Endothelial cell of umbilical vein (primary cell): ENCODE data around the gene CCL11. TPM values are rescaled to one million over a fixed set of nuclear protein-coding genes. Genes with fewer than 3 reads are reported as not detected.

ENCODE experiments used
- BruUV-seq: library from RNA; stranded (reverse); fragments of 400-500 nt; replicated peaks from 2 replicates; lab custom pipeline; 2021; lab: Mats Ljungman, UMichigan
- CTCF ChIA-PET: fragments of 300-600, 350-600 bp; sonication (Branson Sonifier 250); formaldehyde crosslinking; loops from one replicate; lab custom pipeline; 2021; ENCODE audit warnings: antibody characterized with exemption, inconsistent platforms; lab: Charles Lee
- POLR2A ChIA-PET: fragments of 300-600, 350-600 bp; sonication (Branson Sonifier 250); formaldehyde crosslinking; loops from one replicate; lab custom pipeline; 2021; ENCODE audit warnings: antibody characterized with exemption, inconsistent platforms; lab: Charles Lee
- DNase-seq: peaks from one replicate; pipeline ENCODE4 v3.0.0-alpha.2; 2011; ENCODE audit warnings: low read depth, low spot score
- FAIRE-seq: peaks from 2 replicates; lab custom pipeline; 2011; peaks lifted over from hg19 to GRCh38; lab: Jason Lieb, UNC
- H2AFZ ChIP-seq: 2 replicates; pipeline ENCODE4 v1.6.0; 2012; ENCODE audit warnings: low read depth, low read length, control low read depth, inconsistent platforms
- H3K27ac ChIP-seq: 2 replicates; pipeline ENCODE4 v1.5.1; 2011; ENCODE audit warnings: low read depth, mild to moderate bottlenecking, control low read depth, low read length, moderate library complexity; ENCODE audit not compliant: insufficient read depth
- H3K27me3 ChIP-seq, 2 experiments: 2 replicates each; pipeline versions ENCODE4 v1.6.0 to v1.6.1; 2011; ENCODE audit warnings: low read length in 2 of 2, mixed read lengths in 1 of 2; ENCODE audit not compliant: control insufficient read depth in 2 of 2, insufficient read depth in 2 of 2
- H3K36me3 ChIP-seq, 2 experiments: 2 replicates in 1 of 2; 3 replicates in 1 of 2; pipeline ENCODE4 v1.5.1; 2011; ENCODE audit warnings: low read length in 2 of 2, mild to moderate bottlenecking in 1 of 2, moderate library complexity in 1 of 2; ENCODE audit not compliant: control insufficient read depth in 2 of 2, insufficient read depth in 2 of 2; ENCODE audit errors: extremely low read depth in 1 of 2
- H3K4me1 ChIP-seq: 3 replicates; pipeline ENCODE4 v1.5.1; 2011; ENCODE audit warnings: mild to moderate bottlenecking, low read length; ENCODE audit not compliant: control insufficient read depth, insufficient read depth; ENCODE audit errors: extremely low read depth
- H3K4me2 ChIP-seq: 2 replicates; pipeline ENCODE4 v1.6.1; 2011; ENCODE audit warnings: low read length, control low read depth, mixed read lengths; ENCODE audit not compliant: insufficient read depth
- H3K4me3 ChIP-seq, 3 experiments: fragments of 200-600 bp in 1 of 3; sonication (generic), shearing (Covaris generic) in 1 of 3; replicated peaks in 1 of 3; 2 replicates each; pipeline ENCODE4 v1.5.1; 2011 to 2016; ENCODE audit warnings: control low read depth in 3 of 3, low read length in 3 of 3, mild to moderate bottlenecking in 2 of 3, inconsistent platforms in 1 of 3, low read depth in 1 of 3, moderate library complexity in 1 of 3; ENCODE audit not compliant: insufficient read depth in 1 of 3
- H3K79me2 ChIP-seq: 2 replicates; pipeline ENCODE4 v1.6.0; 2012; ENCODE audit warnings: low read length, inconsistent platforms; ENCODE audit not compliant: control insufficient read depth, insufficient read depth
- H3K9ac ChIP-seq: replicated peaks from 2 replicates; pipeline ENCODE3; 2011; ENCODE audit warnings: low read length, control low read depth; ENCODE audit not compliant: insufficient read depth; ENCODE audit errors: extremely low read depth
- H3K9me1 ChIP-seq: replicated peaks from 3 replicates; pipeline ENCODE4 v1.6.0; 2011; ENCODE audit warnings: mild to moderate bottlenecking, low read length; ENCODE audit not compliant: control insufficient read depth, insufficient read depth; ENCODE audit errors: extremely low read depth
- H3K9me3 ChIP-seq: replicated peaks from 2 replicates; pipeline ENCODE4 v1.5.1; 2012; ENCODE audit warnings: low read length, inconsistent platforms; ENCODE audit not compliant: control insufficient read depth, insufficient read depth
- H4K20me1 ChIP-seq: replicated peaks from 2 replicates; pipeline ENCODE3; 2011; ENCODE audit warnings: mild to moderate bottlenecking, low read length; ENCODE audit not compliant: control insufficient read depth, insufficient read depth; ENCODE audit errors: extremely low read depth
- CTCF ChIP-seq, 2 donors: IDR thresholded peaks; 1 replicate in 1 of 2; 2 replicates in 1 of 2; pipeline ENCODE4 v1.5.1; 2011; ENCODE audit warnings: low read length in 2 of 2, mild to moderate bottlenecking in 2 of 2, moderate library complexity in 2 of 2, control low read depth in 1 of 2, inconsistent platforms in 1 of 2, low read depth in 1 of 2; ENCODE audit not compliant: insufficient read depth in 1 of 2; ENCODE audit errors: extremely low read depth in 1 of 2
- EZH2 ChIP-seq: IDR thresholded peaks from 2 replicates; pipeline ENCODE4 v1.6.1; 2012; ENCODE audit warnings: borderline replicate concordance, low read depth, mild to moderate bottlenecking, moderate library complexity, low read length, inconsistent platforms; ENCODE audit not compliant: severe bottlenecking
- FOS ChIP-seq: IDR thresholded peaks from 2 replicates; pipeline ENCODE4 v1.6.1; 2011; ENCODE audit warnings: mild to moderate bottlenecking, low read length, moderate library complexity, borderline replicate concordance; ENCODE audit not compliant: insufficient read depth
- GATA2 ChIP-seq: IDR thresholded peaks from 2 replicates; pipeline ENCODE4 v1.7.0; 2011; ENCODE audit warnings: low read depth, mild to moderate bottlenecking, moderate library complexity, mixed read lengths, low read length; ENCODE audit not compliant: insufficient read length, insufficient read depth
- JUN ChIP-seq: IDR thresholded peaks from 2 replicates; pipeline ENCODE4 v1.6.1; 2011; ENCODE audit warnings: borderline replicate concordance, low read depth; ENCODE audit not compliant: insufficient read length, insufficient read depth
- MAX ChIP-seq: IDR thresholded peaks from 2 replicates; pipeline ENCODE4 v1.6.1; 2011; ENCODE audit not compliant: insufficient read depth, insufficient read length
- MYC ChIP-seq: IDR thresholded peaks from one replicate; pipeline ENCODE4 v1.6.1; 2011; ENCODE audit warnings: mild to moderate bottlenecking, low read depth, low read length
- POLR2A ChIP-seq: IDR thresholded peaks from 2 replicates; pipeline ENCODE4 v1.6.1; 2012; ENCODE audit warnings: low read depth, mild to moderate bottlenecking, control low read depth, low read length
- POLR2AphosphoS5 ChIP-seq: IDR thresholded peaks from 2 replicates; pipeline ENCODE4 v1.6.1; 2012; ENCODE audit warnings: low read depth, mild to moderate bottlenecking, control low read depth, low read length, moderate library complexity; ENCODE audit not compliant: insufficient read depth
- dilution Hi-C: fragments of 300-500 bp; cut with MboI; formaldehyde crosslinking; loops from one replicate; pipeline ENCODE4 v1.15.0; 2019; ENCODE audit warnings: low sequenced_read_pairs; ENCODE audit not compliant: extremely low pct_ligation_motif_present
- intact Hi-C: fragments of 100-400 bp; cut with micrococcal nuclease; formaldehyde crosslinking; loops from one replicate; pipeline ENCODE4 v1.10.0; 2022
- polyA plus RNA-seq, 4 experiments: library from polyadenylated mRNA; depleted of rRNA in 3 of 4; stranded (reverse) in 3 of 4; unstranded in 1 of 4; fragments of >200 nt; gene quantifications; 2 replicates each; pipeline versions ENCODE4 v1.2.1 to v1.2.3, GENCODE V29; 2011 to 2012; ENCODE audit warnings: missing spikeins in 1 of 4
- total RNA-seq: library from RNA; stranded (reverse); gene quantifications from 2 replicates; pipeline ENCODE4 v1.2.3, GENCODE V29; 2021

CCL11 gene
- total and polyA plus RNA-seq, 2 donors (not counting 3 experiments of a cell fraction or from before 2014, with no cell fraction given): not detected

GRCh38 chr17:34305606-34306005, 20.1 kb downstream of the CCL11 start:
- FAIRE-seq: no peak
- intact Hi-C loops: loop anchor here (1.0 kb wide), 6 partner anchors 46 to 134 kb away; no protein-coding TSS in a partner anchor
- H3K36me3 ChIP-seq: no peaks in the 10 kb centered on the region

More at GRCh38 chr17:34305606-34306005, 20.1 kb downstream of the CCL11 start:
- no peak overlapping the region for H3K9ac ChIP-seq
- no peaks in the 10 kb centered on the region for H3K79me2 ChIP-seq
- H2AFZ ChIP-seq: no peak overlapping the region
- H3K4me2 ChIP-seq: no peak overlapping the region
- H3K27ac ChIP-seq: no peak overlapping the region
- H4K20me1 ChIP-seq: no peaks in the 10 kb centered on the region
- CTCF ChIA-PET: interaction anchor here (0.7 to 11.1 kb wide), 30 partner anchors 11 to 134 kb away, joined by 3 to 202 read pairs (median 6); partner anchors contain the start of genes CCL1, CCL13, CCL2 and CCL7
- H3K4me3 ChIP-seq: no peak overlapping the region
- TF ChIP-seq MAX: no peak
- no peak for TF ChIP-seq EZH2
- no peak for TF ChIP-seq POLR2AphosphoS5
- no peak for TF ChIP-seq CTCF (IDR thresholded peaks at IDR 0.05; ENCODE audit: extremely low read depth in 1 of 2, insufficient read depth in 1 of 2, low read depth in 1 of 2, low read length in 2 of 2)
- TF ChIP-seq JUN: no peak
- TF ChIP-seq POLR2A: no peak
- TF ChIP-seq MYC: no peak
- TF ChIP-seq FOS: no peak
- no peak for TF ChIP-seq GATA2
- POLR2A ChIA-PET: interaction anchor here (1.2 kb wide), 1 partner anchor 105 kb away, joined by 3 read pairs; no protein-coding TSS in a partner anchor
- peaks cover 12 to 15% of the 10 kb centered on the region in 2 experiments for H3K27me3 ChIP-seq
- BruUV-seq: no TSS peak
- H3K4me1 ChIP-seq: peaks cover 5% of the 10 kb centered on the region
- no peaks in the 10 kb centered on the region for H3K9me3 ChIP-seq
- DNase-seq: no peak
- dilution Hi-C loops: loop anchor here (25.0 kb wide), 1 partner anchor 93 kb away; no protein-coding TSS in a partner anchor
- no peaks in the 10 kb centered on the region for H3K9me1 ChIP-seq
